Naive B cell (primary cell): ENCODE data around the gene PANK3. TPM values are rescaled to one million over a fixed set of nuclear protein-coding genes. Genes with fewer than 3 reads are reported as not detected.

Experiments
- ATAC-seq, 2 donors: fragments of 150-1000 bp; cut with Tn5 transposase; 2 replicates each; pipeline ENCODE4 v1.10.0; 2021; ENCODE audit warnings: low read depth in 2 of 2, mild to moderate bottlenecking in 2 of 2, moderate library complexity in 2 of 2
- DNase-seq: peaks from one replicate; pipeline ENCODE4 v3.0.0; 2022
- H3K27ac Mint-ChIP-seq, 6 donors: one replicate each; pipeline ENCODE4 v1.8.0; 2020 to 2022; ENCODE audit warnings: mild to moderate bottlenecking in 6 of 6, mixed read lengths in 6 of 6, moderate library complexity in 5 of 6, inconsistent platforms in 2 of 6
- H3K27me3 Mint-ChIP-seq, 3 donors: one replicate each; pipeline ENCODE4 v1.8.0; 2021 to 2022; ENCODE audit warnings: mixed read lengths in 3 of 3, mild to moderate bottlenecking in 1 of 3
- H3K36me3 Mint-ChIP-seq, 2 donors: one replicate each; pipeline ENCODE4 v1.8.0; 2020 to 2022; ENCODE audit warnings: mixed read lengths in 2 of 2, inconsistent platforms in 1 of 2, mild to moderate bottlenecking in 1 of 2
- H3K4me1 Mint-ChIP-seq, 3 donors: one replicate each; pipeline ENCODE4 v1.8.0; 2020 to 2022; ENCODE audit warnings: mixed read lengths in 3 of 3, inconsistent platforms in 1 of 3, mild to moderate bottlenecking in 1 of 3, moderate library complexity in 1 of 3
- H3K4me3 Mint-ChIP-seq, 8 donors: one replicate each; pipeline ENCODE4 v1.8.0; 2020 to 2022; ENCODE audit warnings: mild to moderate bottlenecking in 8 of 8, mixed read lengths in 8 of 8, moderate library complexity in 8 of 8, inconsistent platforms in 2 of 8
- H3K9me3 Mint-ChIP-seq, 7 donors: one replicate each; pipeline ENCODE4 v1.8.0; 2020 to 2022; ENCODE audit warnings: mixed read lengths in 7 of 7, mild to moderate bottlenecking in 5 of 7, inconsistent platforms in 2 of 7, moderate library complexity in 1 of 7
- polyA plus RNA-seq, 6 donors: library from polyadenylated mRNA; unstranded; fragments of 300-500 nt; fragmentation: Illumina TruSeq; gene quantifications; one replicate each; pipeline ENCODE4 v1.2.3, GENCODE V29; 2021; ENCODE audit warnings: low read depth in 6 of 6

The PANK3 gene
- polyA plus RNA-seq, 6 donors from 2014 or later = 2.7 to 8.2 (median 5.6) TPM

DNA sequence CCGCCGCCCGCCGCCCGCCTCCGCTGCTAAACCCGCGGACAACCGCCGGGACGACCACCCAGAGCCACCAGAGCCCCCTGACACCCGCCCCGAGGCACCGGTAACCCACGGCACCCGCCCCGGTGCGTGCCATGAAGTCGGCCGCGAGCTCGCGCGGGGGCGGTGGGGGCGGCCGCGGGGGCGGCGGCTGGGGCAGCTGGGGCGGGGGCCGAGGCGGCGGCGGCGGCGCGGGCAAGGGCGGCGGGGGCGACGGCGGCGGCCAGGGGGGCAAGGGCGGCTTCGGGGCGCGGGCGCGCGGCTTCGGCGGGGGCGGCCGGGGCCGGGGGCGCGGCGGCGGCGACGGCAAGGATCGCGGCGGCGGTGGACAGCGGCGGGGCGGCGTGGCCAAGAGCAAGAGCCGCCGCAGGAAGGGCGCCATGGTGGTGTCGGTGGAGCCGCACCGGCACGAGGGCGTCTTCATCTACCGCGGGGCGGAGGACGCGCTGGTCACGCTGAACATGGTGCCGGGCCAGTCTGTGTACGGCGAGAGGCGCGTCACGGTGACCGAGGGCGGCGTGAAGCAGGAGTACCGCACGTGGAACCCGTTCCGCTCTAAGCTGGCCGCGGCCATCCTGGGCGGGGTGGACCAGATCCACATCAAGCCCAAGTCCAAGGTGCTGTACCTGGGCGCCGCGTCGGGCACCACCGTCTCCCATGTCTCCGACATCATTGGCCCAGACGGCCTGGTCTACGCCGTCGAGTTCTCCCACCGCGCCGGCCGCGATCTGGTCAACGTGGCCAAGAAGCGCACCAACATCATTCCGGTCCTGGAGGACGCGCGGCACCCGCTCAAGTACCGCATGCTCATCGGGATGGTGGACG, 49.6 kb downstream of the PANK3 start:
- Mint-ChIP-seq H3K9me3 (peaks cover 0 to 16% (median 5%) of the 10 kb centered on the region in 7 donors), H3K4me3 (peak overlapping the region in 7 of 8 donors; percentile 20 to 80 (median 68)), H3K36me3 (peaks cover 0 to 11% of the 10 kb centered on the region in 2 donors), H3K27ac (no peak overlapping the region), H3K27me3 (peaks cover 32 to 49% (median 48%) of the 10 kb centered on the region in 3 donors), H3K4me1 (peaks cover 5 to 9% (median 8%) of the 10 kb centered on the region in 3 donors)
- DNase-seq (no peak), ATAC-seq (no peak)

- Mint-ChIP-seq H3K4me1 (peaks cover 5 to 9% (median 8%) of the 10 kb centered on the region in 3 donors), H3K36me3 (peaks cover 0 to 11% of the 10 kb centered on the region in 2 donors), H3K27me3 (peaks cover 32 to 49% (median 45%) of the 10 kb centered on the region in 3 donors), H3K27ac (peak within 1 kb of the TSS in 1 of 6 donors; percentile 76), H3K4me3 (peak within 1 kb of the TSS in 7 of 8 donors; percentile 58 to 86 (median 75)), H3K9me3 (peaks cover 0 to 16% (median 5%) of the 10 kb centered on the region in 7 donors)
- ATAC-seq = peak in 1 of 2 donors; percentile 37
- DNase-seq = no peak
Observed at GRCh38 chr5:168528521-168529373, 50.4 kb downstream of the PANK3 start, which contains the start of gene FBLL1. FBLL1 (plus strand) TSS chr5:168529305; CDS start chr5:168529505, 200 bp downstream.

GRCh38 chr5:168527756-168528295, 51.3 kb downstream of the PANK3 start:
- Mint-ChIP-seq H3K9me3 (peaks cover 0 to 16% (median 5%) of the 10 kb centered on the region in 7 donors), H3K4me1 (peaks cover 5 to 9% (median 8%) of the 10 kb centered on the region in 3 donors), H3K4me3 (peak overlapping the region in 2 of 8 donors; percentile 45 to 69), H3K27me3 (peaks cover 26 to 45% (median 39%) of the 10 kb centered on the region in 3 donors), H3K36me3 (peaks cover 0 to 11% of the 10 kb centered on the region in 2 donors), H3K27ac (no peak overlapping the region)
- ATAC-seq (no peak), DNase-seq (no peak)

- ATAC-seq (no peak), DNase-seq (no peak)
- Mint-ChIP-seq H3K27ac (no peak overlapping the region), H3K4me3 (no peak overlapping the region), H3K27me3 (peaks cover 21 to 29% (median 28%) of the 10 kb centered on the region in 3 donors), H3K36me3 (peaks cover 0 to 11% of the 10 kb centered on the region in 2 donors), H3K4me1 (peaks cover 5 to 9% (median 8%) of the 10 kb centered on the region in 3 donors), H3K9me3 (peaks cover 0 to 16% (median 5%) of the 10 kb centered on the region in 7 donors)
Observed at GRCh38 chr5:168525856-168526255, 53.3 kb downstream of the PANK3 start.

DNA sequence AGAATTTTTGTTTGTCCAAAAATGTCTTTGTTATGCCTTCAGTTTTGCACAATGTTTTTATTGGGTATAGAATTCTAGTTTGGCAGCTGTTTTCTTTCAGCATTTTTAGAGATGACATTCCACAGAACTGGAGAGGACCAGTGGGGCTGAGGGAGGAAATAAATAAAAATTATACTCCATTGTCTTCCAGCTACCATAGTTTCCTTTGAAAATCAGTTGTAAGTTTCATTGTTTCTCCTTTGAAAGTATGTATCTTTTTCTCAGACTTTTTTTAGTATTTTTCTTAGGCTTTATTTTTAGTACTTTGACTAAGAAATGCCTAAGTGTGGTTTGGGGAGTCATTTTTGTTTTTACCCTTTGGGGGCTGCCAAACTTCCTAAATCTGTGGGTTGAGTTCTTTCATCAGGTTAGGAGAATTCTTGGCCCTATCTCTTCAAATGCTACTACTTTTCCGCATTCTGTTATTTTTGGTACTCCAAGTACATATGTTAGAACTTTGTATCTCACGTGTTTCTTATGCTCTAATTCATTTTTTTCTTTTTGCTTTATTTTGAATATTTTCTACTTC, 65.2 kb downstream of the PANK3 start:
- Mint-ChIP-seq H3K9me3 (peaks cover 0 to 21% (median 14%) of the 10 kb centered on the region in 7 donors), H3K27me3 (no peaks in the 10 kb centered on the region), H3K4me1 (peaks cover 0 to 4% (median 0%) of the 10 kb centered on the region in 3 donors), H3K4me3 (no peak overlapping the region), H3K36me3 (peaks cover 61 to 66% of the 10 kb centered on the region in 2 donors), H3K27ac (no peak overlapping the region)
- ATAC-seq (no peak), DNase-seq (no peak)

DNA sequence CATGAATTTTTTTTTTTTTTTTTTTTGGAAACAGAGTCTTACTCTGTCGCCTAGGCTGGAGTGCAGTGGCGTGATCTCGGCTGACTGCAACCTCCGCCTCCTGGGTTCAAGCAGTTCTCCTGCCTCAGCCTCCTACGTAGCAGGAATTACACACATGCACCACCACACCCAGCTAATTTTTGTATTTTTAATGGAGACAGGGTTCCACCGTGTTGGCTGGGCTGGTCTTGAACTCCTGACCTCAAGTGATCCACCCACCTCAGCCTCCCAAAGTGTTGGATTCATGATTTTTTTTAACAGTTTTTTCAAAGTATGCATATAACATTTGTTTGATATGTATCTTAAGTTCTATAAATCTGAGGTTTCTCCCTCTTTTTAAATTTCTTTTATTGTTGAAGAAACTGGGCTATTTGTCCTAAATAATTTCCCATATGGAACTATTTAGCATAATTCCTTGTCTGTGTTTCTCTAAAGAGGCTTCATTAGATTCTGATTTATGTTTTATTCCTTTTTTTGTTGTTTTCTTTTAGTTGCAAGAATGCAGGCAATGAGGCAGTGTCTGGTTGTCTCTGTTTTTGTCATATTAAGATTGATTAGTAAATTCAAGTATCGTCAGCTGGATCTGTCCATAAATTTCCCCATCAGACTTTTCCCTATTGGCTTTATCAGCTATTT, 76.5 kb downstream of the PANK3 start:
- no peak for ATAC-seq
- H3K36me3 Mint-ChIP-seq = peaks cover 26 to 40% of the 10 kb centered on the region in 2 donors
- no peaks in the 10 kb centered on the region for H3K4me1 Mint-ChIP-seq
- DNase-seq = no peak
- H3K9me3 Mint-ChIP-seq = no peaks in the 10 kb centered on the region
- no peaks in the 10 kb centered on the region for H3K27me3 Mint-ChIP-seq
- no peak overlapping the region for H3K4me3 Mint-ChIP-seq
- no peak overlapping the region for H3K27ac Mint-ChIP-seq

Other genes starting within 250 kb of the PANK3 start
- gene RARS1, start 92.9 kb downstream of the PANK3 start, polyA plus RNA-seq = 10 to 100 TPM in 2 of 6 donors, 1 to 10 TPM in 4; 4.3 to 12.6 (median 9.6) TPM
- not detected for gene FBLL1, start 50.1 kb downstream of the PANK3 start, polyA plus RNA-seq